ENCODE data around the gene ATP2B2.

DNA sequence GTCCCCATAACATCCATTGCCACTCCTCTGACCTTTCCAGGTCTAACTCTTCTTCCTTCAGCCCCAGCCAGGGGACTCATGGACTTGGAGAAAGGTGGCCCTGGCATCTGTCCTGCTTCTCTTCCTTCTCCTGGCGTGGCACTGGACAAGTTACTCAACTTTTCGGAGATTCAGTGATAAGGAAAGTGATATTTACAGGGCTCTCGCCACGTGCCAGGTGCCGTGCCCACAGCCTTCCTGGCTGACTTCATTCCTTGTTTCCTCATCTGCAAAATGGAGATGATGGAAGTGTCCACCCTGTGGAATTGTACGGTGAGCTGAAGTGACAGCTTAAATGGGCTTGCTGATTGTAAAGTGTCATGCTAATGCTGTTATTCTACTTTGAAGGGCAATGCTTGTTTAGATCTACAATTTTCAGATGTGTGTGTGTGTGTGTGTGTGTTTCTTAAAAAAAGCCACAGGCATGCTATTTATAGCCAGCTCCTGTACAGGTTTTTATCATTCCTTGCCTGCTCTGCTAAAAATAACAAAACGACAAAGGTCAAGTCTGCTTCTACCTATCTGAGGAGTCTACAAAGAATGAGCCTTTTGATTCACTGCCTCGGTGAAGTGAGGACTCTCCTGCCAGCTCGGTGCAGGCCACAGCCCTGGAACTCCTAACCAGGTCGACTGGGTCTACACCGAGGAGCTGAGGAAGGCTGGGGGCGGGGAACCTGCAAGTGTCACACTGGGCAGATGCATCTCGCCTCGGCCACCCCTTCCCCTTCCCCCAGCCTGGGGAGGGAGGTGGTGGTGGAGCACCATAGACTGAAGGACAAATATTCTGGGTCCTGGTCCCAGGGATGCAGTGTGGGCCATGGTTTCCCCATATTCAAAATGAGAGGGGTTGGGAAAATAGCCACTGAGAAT is 11.4 kb upstream of the ATP2B2 start:
- TF ChIP-seq, protein P1, sequence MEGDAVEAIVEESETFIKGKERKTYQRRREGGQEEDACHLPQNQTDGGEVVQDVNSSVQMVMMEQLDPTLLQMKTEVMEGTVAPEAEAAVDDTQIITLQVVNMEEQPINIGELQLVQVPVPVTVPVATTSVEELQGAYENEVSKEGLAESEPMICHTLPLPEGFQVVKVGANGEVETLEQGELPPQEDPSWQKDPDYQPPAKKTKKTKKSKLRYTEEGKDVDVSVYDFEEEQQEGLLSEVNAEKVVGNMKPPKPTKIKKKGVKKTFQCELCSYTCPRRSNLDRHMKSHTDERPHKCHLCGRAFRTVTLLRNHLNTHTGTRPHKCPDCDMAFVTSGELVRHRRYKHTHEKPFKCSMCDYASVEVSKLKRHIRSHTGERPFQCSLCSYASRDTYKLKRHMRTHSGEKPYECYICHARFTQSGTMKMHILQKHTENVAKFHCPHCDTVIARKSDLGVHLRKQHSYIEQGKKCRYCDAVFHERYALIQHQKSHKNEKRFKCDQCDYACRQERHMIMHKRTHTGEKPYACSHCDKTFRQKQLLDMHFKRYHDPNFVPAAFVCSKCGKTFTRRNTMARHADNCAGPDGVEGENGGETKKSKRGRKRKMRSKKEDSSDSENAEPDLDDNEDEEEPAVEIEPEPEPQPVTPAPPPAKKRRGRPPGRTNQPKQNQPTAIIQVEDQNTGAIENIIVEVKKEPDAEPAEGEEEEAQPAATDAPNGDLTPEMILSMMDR (IDR thresholded peaks at IDR 0.05) = no peak
- TF ChIP-seq POLR2A (IDR thresholded peaks at IDR 0.05) = no peak
